ENCODE measurements around the gene DCAF8. TPM values are rescaled to one million over a fixed set of nuclear protein-coding genes. Genes with fewer than 3 reads are reported as not detected.

The DCAF8 gene
- total RNA-seq, 4 donors from 2014 or later: 126 to 186 (median 172) TPM

GRCh38 chr1:160210561-160210960 is 51.8 kb downstream of the DCAF8 start:
- WGBS, 2 donors: 61 to 70% methylated on average over 5 of the region's 5 CpGs
- Histone ChIP-seq H3K4me3 (no peak overlapping the region), H3K27ac (peak overlapping the region in 1 of 4 donors; percentile 25), H3K36me3 (peaks cover 0 to 77% (median 18%) of the 10 kb centered on the region in 3 donors), H3K4me1 (peaks cover 0 to 71% (median 22%) of the 10 kb centered on the region in 4 donors), H3K9me3 (no peaks in the 10 kb centered on the region), H3K27me3 (no peaks in the 10 kb centered on the region)
- DNase-seq (ENCODE audit: low spot score in 2 of 2): no peak
- TF ChIP-seq POLR2A (IDR thresholded peaks at IDR 0.05) (no peak), EP300 (IDR thresholded peaks at IDR 0.05) (no peak)
- TF ChIP-seq, protein P1, sequence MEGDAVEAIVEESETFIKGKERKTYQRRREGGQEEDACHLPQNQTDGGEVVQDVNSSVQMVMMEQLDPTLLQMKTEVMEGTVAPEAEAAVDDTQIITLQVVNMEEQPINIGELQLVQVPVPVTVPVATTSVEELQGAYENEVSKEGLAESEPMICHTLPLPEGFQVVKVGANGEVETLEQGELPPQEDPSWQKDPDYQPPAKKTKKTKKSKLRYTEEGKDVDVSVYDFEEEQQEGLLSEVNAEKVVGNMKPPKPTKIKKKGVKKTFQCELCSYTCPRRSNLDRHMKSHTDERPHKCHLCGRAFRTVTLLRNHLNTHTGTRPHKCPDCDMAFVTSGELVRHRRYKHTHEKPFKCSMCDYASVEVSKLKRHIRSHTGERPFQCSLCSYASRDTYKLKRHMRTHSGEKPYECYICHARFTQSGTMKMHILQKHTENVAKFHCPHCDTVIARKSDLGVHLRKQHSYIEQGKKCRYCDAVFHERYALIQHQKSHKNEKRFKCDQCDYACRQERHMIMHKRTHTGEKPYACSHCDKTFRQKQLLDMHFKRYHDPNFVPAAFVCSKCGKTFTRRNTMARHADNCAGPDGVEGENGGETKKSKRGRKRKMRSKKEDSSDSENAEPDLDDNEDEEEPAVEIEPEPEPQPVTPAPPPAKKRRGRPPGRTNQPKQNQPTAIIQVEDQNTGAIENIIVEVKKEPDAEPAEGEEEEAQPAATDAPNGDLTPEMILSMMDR (IDR thresholded peaks at IDR 0.05): no peak

DNA sequence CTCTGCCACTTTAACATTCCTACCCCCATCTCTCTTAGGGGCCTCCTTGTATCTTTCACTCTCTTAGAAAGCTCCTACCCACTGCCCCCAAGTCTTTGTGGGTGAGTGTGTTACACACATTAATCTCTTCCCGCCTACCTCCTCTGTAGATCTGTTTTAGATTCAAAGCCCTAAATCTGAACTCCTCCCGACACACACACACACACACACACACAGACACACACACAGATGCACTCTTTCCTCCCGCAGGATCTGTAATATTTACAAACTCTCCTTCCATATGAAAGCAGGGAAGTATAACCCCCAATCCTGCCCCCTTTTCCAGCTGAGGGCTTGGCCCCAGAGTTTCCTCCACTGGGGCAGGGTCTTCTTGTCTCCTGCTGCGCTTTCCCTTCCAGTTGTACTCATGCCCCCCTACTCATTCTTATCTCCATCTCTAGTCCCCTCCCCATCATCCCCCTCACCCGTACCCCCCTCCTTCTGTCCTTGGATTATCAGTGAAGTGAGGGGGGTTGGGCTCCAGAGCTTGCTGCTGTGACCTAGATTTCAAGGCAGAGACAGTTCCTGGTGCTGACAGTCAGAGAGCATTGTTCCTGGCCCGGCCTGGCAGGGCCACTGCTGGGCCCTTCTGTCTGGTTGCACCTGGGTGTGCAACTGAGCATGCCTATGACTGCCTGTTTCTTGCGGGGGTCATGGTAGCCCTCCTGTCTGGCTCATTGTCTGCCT is 52.9 kb downstream of the DCAF8 start:
- H3K9me3 ChIP-seq: no peaks in the 10 kb centered on the region
- H3K27ac ChIP-seq: peak overlapping the region in 2 of 4 donors; percentile 25 to 71
- peaks cover 0 to 67% (median 27%) of the 10 kb centered on the region in 4 donors for H3K4me1 ChIP-seq
- H3K27me3 ChIP-seq: no peaks in the 10 kb centered on the region
- no peak for DNase-seq (ENCODE audit: low spot score in 2 of 2)
- WGBS, 2 donors: 59 to 65% methylated on average over 7 of the region's 7 CpGs
- TF ChIP-seq, protein P1 (IDR thresholded peaks at IDR 0.05): no peak
- TF ChIP-seq POLR2A (IDR thresholded peaks at IDR 0.05): no peak
- no peak for TF ChIP-seq EP300 (IDR thresholded peaks at IDR 0.05)
- no peak overlapping the region for H3K4me3 ChIP-seq
- peaks cover 0 to 66% (median 15%) of the 10 kb centered on the region in 3 donors for H3K36me3 ChIP-seq

- no peak for TF ChIP-seq POLR2A (IDR thresholded peaks at IDR 0.05)
- TF ChIP-seq EP300 (IDR thresholded peaks at IDR 0.05): no peak
- TF ChIP-seq, protein P1 (IDR thresholded peaks at IDR 0.05): no peak
- Histone ChIP-seq H3K27me3 (no peaks in the 10 kb centered on the region), H3K9me3 (no peaks in the 10 kb centered on the region), H3K27ac (peak overlapping the region in 2 of 4 donors; percentile 61 to 93), H3K4me1 (peaks cover 0 to 64% (median 28%) of the 10 kb centered on the region in 4 donors), H3K36me3 (peaks cover 0 to 59% (median 10%) of the 10 kb centered on the region in 3 donors), H3K4me3 (no peak overlapping the region)
- 63 to 66% methylated on average over 6 of the region's 6 CpGs for WGBS, 2 donors
- DNase-seq (ENCODE audit: low spot score in 2 of 2): no peak
These were observed 53.6 kb downstream of the DCAF8 start for GRCh38 chr1:160208557-160209320.

DNA sequence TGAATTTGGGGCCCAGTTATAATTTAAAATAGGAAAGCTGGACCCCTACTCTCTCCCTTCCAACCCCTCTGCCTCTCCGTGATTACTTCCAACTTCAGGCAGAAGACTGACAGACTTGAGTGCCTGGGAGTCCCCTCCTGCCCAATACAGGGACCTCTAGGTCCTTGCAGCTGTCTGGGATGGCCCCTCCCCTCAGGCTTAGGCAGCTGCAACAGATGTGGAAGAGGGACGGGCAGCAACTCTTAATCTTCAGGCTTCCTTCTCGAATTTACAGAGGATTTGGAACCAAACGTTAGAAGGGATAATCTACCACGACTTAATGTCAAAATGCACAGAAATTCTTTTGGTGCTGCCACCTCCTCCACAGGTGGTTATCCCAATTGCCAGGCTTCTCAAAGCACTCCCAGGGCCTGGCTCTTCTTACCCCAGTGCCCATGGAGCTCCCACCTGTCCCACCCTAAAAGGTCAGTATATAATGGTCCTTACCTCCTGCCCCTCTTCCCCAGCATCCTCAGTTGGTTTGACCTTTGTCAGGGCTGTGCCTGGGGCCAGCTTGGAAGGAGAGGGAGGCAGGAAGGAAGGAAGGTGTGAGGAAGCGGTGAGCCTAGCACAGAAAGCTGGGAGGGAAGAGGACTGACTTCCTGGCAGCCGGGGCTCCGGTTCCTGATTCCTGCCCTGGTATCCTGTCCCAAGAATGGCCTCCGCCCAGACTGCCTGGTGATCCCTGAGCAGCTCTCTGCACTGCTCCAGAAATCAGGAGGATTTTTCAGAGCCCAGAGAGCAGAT is 54.4 kb downstream of the DCAF8 start:
- Histone ChIP-seq H3K27me3 (no peaks in the 10 kb centered on the region), H3K4me3 (no peak overlapping the region), H3K4me1 (peaks cover 0 to 64% (median 28%) of the 10 kb centered on the region in 4 donors), H3K36me3 (peaks cover 0 to 51% (median 5%) of the 10 kb centered on the region in 3 donors), H3K27ac (peak overlapping the region in 2 of 4 donors; percentile 61 to 93), H3K9me3 (no peaks in the 10 kb centered on the region)
- DNase-seq (ENCODE audit: low spot score in 2 of 2): no peak
- 68 to 71% methylated on average over 9 of the region's 9 CpGs for WGBS, 2 donors
- TF ChIP-seq POLR2A (IDR thresholded peaks at IDR 0.05) (no peak), EP300 (IDR thresholded peaks at IDR 0.05) (peak in 1 of 2 donors; percentile 13)
- TF ChIP-seq, protein P1 (IDR thresholded peaks at IDR 0.05): no peak
